Activated T-cell treated with anti-CD3 and anti-CD28 coated beads for 24 hours (primary cell): Measurements from ENCODE around the gene CUEDC1.

ENCODE experiments used
- DNase-seq: peaks from one replicate; pipeline ENCODE4 v3.0.0-alpha.2; 2020; ENCODE audit warnings: low read depth

CUEDC1 gene

DNA sequence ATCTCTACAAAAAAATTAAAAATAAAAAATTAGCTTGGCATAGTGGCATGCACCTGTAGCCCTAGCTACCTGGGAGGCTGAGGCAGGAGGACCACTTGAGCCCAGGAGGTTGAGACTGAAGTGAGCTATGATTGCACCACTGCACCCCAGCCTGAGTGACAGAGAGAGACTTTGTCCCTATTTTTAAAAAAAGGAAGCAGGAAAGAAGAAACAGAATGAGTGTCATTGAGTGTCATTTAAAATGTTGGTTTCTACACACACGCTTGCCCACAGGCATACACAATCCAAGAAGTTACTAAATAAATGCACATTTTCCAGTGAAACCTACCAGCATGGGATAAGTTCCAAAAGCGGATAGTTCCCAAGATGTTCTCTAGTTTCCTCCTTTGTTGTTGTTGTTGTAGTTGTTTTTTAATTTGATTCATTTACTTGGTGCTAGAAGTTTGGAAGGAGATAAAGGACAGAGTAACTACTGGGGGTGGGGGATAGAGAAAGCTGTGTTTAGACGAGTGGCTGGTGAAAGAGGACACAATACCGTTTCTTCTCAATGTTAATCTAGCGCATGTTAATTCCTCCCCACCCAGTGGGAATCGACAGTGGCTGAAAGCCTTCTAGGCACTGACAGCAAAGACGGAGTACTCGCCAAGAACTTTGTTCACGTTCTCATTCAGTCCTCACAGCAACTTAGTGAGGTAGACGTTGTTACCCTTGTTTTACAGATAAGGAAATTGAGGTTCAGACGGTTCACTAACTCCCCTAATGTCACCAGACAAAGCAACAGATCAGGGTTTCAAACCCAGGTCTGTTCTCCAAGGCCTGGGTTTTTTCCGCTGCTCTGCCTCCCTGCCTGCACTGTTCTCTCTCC is 122.7 kb downstream of the CUEDC1 start:
- no peak for DNase-seq

DNA sequence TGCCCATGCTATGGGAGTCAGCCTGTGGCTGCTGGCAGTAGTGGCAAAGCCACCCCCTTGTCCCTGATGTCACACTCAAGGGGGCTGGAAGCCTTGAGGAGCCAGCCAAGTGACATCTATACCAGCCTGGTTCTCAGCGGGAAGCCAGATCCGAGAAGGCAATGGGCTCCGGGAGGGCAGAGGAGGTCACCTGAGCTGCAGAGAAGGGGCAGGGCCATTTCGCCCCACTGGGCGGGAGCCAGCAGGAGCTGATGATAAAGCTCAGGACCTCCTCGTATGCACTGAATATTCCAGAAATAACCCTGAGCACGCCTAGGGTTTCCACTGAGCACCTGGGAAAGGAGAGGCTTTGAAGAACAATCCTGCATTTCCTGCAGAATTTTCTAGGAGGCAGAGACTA is 124.3 kb downstream of the CUEDC1 start:
- DNase-seq: no peak

DNA sequence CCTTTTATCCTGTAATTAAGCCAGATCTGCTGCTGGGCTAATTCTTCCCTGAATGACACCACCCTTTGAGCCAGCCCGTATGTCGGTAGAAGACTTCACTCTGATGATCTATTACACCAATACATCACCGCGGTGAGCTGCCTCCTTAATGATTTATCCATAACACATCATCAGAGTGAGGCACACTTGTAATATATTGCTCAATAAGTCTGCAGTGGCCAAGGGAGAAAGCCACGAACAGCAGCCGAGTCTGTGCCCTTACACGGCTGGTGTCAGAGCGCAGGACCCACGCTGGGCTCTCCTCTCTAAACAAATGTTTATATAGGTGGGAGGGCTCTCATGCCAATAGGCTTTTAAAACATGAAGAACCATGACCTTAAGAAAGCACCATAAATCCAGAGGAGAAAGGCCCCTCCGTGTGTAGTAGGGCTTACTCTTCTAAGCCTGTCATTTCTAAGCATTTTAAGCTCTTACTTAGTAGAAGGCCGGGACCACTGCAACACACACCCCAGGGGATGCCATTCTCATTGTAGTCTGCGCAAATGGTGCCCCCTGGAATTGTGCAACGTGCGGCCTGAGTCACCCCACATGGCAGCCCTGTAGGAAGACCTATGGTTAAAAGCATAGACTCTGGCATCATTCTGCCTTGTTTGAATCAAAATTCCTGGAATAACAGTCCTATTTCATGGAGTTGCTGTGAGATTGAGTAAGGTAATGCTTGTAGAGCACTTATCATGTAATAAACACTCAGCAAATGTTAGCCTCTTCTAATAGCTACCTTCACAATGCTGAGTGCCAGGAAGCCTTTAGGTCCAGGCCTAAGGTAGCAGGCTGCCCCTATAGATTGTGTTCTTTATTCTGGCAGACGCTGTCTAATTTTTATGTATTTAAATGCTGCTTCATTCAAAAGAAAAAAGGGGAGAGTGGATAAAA is 131.5 kb downstream of the CUEDC1 start:
- no peak for DNase-seq

DNA sequence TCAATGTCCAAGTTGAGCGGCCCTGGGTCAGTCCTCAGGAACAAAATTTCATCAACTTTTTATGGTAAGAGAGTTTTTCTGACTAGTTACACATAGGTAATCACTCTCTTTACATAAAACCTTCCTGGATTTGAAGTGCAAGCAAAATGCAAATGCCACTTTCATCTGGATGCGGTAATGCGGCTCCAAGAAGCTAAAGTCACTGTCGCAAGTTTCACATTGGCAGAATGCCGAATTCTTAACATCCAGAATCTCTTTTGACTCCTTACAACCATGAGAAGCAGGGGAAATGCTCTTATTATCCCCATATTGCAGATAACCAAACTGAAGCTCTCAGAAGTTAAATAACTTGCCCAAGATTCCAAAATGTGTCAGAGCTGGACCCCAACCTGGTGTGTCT is 135.3 kb downstream of the CUEDC1 start:
- no peak for DNase-seq

DNA sequence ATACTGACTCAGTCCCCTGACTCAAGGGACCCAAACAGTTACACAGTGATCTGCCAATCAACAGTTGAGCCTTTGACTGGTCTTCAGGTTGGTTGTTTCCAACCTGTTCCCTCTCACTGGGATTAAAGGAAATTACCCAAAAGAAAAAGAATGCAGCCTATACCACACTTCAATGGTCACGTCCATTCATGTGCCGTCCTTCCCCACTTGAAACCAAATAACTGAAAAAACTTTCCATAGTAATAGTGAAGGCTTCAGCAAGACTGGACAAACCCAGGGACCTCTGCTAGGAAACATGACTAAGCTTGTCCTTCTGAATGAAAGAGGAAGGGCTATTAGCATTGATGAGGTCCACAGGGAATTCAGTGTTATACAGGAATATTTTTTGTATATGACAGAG is 135.9 kb downstream of the CUEDC1 start:
- no peak for DNase-seq

DNA sequence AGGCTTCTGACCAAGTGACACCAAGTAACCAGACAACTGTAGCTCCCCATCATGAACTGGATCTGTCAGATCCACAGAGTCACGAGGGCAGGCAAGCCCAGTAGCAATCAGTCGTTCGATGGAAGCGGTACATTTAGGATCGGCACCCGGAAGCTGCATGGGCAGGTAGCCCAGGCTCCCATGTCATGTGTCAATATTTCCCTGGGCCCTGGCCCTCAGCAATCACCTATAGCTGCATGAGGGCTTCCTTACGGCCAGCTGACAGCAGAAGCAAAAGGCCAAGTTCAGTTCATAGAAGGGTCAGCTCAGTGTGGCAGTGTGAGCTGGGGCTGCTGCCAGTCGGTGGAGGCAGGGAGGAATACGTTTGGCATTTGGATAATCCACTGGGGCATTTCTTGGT is 137.1 kb downstream of the CUEDC1 start:
- no peak for DNase-seq

DNA sequence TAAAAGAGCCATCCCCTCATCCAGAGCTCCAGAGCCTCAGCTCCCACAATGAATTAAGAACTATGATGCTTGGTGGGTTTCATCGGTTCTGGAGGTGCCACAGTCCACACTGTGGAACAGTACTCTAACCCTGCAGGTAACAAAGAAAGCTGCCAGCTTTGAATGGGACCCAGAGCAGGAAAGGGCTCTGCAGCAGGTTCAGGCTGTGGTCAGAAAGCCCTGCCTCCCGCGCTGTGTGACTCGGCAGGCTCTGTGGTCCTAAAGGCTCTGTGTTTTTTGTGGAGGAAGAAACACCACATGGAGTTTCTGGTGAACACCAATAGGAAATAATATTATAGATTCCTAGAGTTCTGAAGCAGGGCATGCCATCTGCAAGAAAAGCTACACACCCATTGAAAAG is 137.9 kb downstream of the CUEDC1 start:
- DNase-seq: no peak

DNA sequence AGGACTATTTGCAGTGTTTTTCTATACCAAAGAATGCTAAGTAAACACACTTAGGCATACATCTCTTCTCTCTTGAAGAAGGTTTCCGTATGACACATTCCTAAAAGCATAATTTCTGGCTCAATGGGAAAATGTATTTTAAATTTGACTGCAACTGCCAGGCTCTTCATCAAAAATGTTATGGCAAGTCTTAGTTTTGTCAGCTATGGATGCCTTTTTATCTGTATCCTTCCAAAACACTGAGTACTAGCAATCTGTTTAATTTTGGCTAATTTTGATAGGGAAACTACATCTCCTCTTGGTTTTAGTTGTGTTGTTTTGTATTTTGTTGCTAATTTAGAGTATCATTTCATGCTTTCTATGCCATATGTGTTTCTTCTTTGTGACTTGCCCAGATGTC is 140.8 kb downstream of the CUEDC1 start:
- DNase-seq: no peak

DNA sequence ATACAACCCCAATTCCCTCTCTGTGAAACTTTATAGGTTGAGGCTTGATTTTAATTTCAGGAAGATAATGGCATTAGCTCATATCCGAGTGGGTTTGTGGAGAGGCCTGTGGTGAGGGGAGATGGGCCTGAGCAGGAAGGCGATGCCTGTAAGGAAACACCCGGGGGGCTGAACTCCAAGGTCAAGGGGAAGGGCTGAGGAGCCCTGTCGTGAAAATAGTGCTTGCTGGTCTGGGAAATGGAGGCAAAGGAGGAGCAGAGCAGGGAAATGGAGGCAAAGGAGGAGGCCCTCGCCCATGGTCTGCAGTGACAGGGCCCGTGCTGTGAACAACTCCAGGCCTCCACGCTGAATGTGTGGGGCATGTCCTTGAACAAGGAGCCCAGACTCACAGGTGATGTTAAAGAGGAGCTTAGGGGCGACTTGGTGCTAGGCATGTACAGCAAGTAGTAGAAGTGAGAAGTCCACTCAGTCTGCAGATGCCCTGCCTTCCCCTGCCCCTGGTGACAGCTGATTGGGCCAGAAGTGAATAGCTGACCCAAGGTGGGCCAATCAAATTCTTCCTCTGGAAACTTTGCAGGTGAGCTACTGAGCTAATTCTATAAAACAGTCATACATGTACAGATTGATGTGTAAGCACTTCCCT is 143.5 kb downstream of the CUEDC1 start:
- no peak for DNase-seq
